HepG2 (cell line): ENCODE results near the gene DPY30. TPM values are rescaled to one million over a fixed set of nuclear protein-coding genes. Genes with fewer than 3 reads are reported as not detected.

Source experiments
- FLYWCH1 ChIP-seq: sonication (generic); formaldehyde crosslinking; IDR thresholded peaks from 2 replicates; pipeline ENCODE4 v1.8.1; 2023; ENCODE audit warnings: mild to moderate bottlenecking, missing genetic modification reagents
- MAFK ChIP-seq, 2 experiments: IDR thresholded peaks in 1 of 2; conservative IDR thresholded peaks in 1 of 2; 2 replicates each; pipeline ENCODE4 v1.6.1; 2011; ENCODE audit warnings: improper control_type of control experiment in 2 of 2, low read length in 2 of 2
- MATR3 ChIP-seq: sonication (generic); formaldehyde crosslinking; IDR thresholded peaks from 2 replicates; pipeline ENCODE4 v1.4.0; 2020; ENCODE audit warnings: missing genetic modification reagents
- MYNN ChIP-seq: sonication (generic); formaldehyde crosslinking; IDR thresholded peaks from 2 replicates; pipeline ENCODE4 v1.4.0; 2020; ENCODE audit warnings: mild to moderate bottlenecking, low read depth, missing genetic modification reagents
- SMAD1 ChIP-seq: sonication (generic); formaldehyde crosslinking; IDR thresholded peaks from 2 replicates; pipeline ENCODE4 v1.4.0; 2020; ENCODE audit warnings: missing genetic modification reagents, low read depth, mild to moderate bottlenecking, borderline replicate concordance
- ZNF333 ChIP-seq: sonication (generic); formaldehyde crosslinking; IDR thresholded peaks from 2 replicates; pipeline ENCODE4 v1.4.0; 2020; ENCODE audit warnings: mild to moderate bottlenecking, missing genetic modification reagents, borderline replicate concordance
- ZNF484 ChIP-seq: sonication (generic); formaldehyde crosslinking; IDR thresholded peaks from 2 replicates; pipeline ENCODE4 v1.5.1; 2020; ENCODE audit warnings: mild to moderate bottlenecking, low read depth, missing genetic modification reagents, borderline replicate concordance
- ZNF501 ChIP-seq: sonication (generic); formaldehyde crosslinking; IDR thresholded peaks from 2 replicates; pipeline ENCODE4 v1.5.1; 2020; ENCODE audit warnings: mild to moderate bottlenecking, moderate library complexity, missing genetic modification reagents
- ZNF598 ChIP-seq: sonication (generic); formaldehyde crosslinking; IDR thresholded peaks from 2 replicates; pipeline ENCODE4 v1.5.1; 2020; ENCODE audit warnings: mild to moderate bottlenecking, missing genetic modification reagents, borderline replicate concordance
- ZSCAN31 ChIP-seq: sonication (generic); formaldehyde crosslinking; IDR thresholded peaks from 2 replicates; pipeline ENCODE4 v1.5.0; 2020; ENCODE audit warnings: low read depth, mild to moderate bottlenecking, missing genetic modification reagents
- polyA plus RNA-seq, 8 experiments: library from polyadenylated mRNA; depleted of rRNA in 3 of 8; stranded (reverse) in 7 of 8; unstranded in 1 of 8; fragments of >200 nt; fragmentation: Illumina TruSeq in 4 of 8; extraction: Trizol in 4 of 8; gene quantifications; 2 replicates each; pipeline versions ENCODE4 v1.2.1 to v1.2.3, GENCODE V29; 2011 to 2016; ENCODE audit warnings: low read depth in 4 of 8, missing spikeins in 1 of 8, mixed read lengths in 1 of 8; ENCODE audit not compliant: insufficient read depth in 1 of 8
- total RNA-seq, 5 experiments: library from RNA; depleted of rRNA; stranded (reverse); fragments of >200 nt; fragmentation: Illumina TruSeq; extraction: Trizol; gene quantifications; 2 replicates each; pipeline ENCODE4 v1.2.3, GENCODE V29; 2016; ENCODE audit warnings: low read depth in 1 of 5
- TF ChIP-seq, protein P1 (sequence below): sonication (generic); formaldehyde crosslinking; IDR thresholded peaks from 2 replicates; pipeline ENCODE4 v1.4.0; 2020; ENCODE audit warnings: missing genetic modification reagents
- TF ChIP-seq, protein P2 (sequence below), 2 experiments: IDR thresholded peaks; 2 replicates each; pipeline ENCODE4 v1.6.1; 2011 to 2012; ENCODE audit warnings: low read length in 2 of 2, borderline replicate concordance in 1 of 2, low read depth in 1 of 2, mild to moderate bottlenecking in 1 of 2, moderate library complexity in 1 of 2
- TF ChIP-seq, protein P3 (sequence below): sonication (generic); formaldehyde crosslinking; IDR thresholded peaks from 2 replicates; pipeline ENCODE4 v1.5.0; 2020; ENCODE audit warnings: mild to moderate bottlenecking, missing genetic modification reagents
- TF ChIP-seq, protein P4 (sequence below): sonication (generic); formaldehyde crosslinking; IDR thresholded peaks from 2 replicates; pipeline ENCODE4 v1.4.0; 2020; ENCODE audit warnings: missing genetic modification reagents
- TF ChIP-seq, protein P5 (sequence below): sonication (generic); formaldehyde crosslinking; IDR thresholded peaks from 2 replicates; pipeline ENCODE4 v1.8.1; 2023; ENCODE audit warnings: mild to moderate bottlenecking, missing genetic modification reagents, borderline replicate concordance
- TF ChIP-seq, protein P6 (sequence below): IDR thresholded peaks from 2 replicates; pipeline ENCODE4 v1.6.1; 2012; ENCODE audit warnings: inconsistent platforms

DPY30 gene
- total and polyA plus RNA-seq, 2 of the 13 experiments (the other 11 are each of a cell fraction or from before 2014, with no cell fraction given), result 98.1 to 118 TPM

DNA sequence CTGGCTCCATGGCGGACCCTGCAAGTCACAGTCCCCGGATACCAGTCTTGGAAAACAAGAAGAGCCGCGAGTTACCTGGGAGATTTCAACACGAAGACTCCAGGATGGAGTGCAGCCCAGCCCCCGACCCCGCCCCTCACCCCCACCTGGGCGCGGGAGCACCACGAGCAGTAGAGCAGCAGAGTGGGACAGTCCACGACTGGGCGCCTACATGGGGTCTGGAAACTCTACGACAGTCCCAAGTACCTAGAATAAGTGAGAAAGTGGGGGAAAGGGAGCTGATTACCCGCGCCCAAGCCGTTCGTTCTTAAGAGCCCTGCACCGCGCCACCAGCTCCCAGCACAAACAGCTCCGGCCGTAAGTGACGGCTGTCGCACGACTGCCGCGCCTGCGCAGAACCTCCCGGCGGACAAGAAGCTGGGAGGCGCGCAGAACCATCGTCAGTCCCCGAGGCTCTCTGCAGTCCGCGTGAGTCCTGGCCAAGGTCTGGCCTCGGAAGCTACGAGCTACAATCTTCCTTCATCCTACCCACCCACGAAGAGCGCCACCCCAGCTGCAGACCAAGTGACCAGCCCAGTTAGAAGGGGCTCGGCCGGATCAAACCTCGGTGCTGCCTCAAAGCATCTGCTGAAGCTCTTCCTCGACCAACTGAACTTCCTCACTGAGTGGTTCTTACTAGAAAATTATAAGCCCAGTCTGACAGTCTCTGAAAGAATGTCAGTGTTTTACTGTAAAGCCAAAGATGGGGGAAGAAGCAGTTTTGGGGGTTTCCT is at the start of gene DPY30 (continued):
- TF ChIP-seq ZNF484 (CRISPR knock-in tag) (no peak; the same call in 1 of the 2 replicates), SMAD1 (CRISPR knock-in tag) (peak; percentile 81; the same call in 1 of the 2 replicates), FLYWCH1 (CRISPR knock-in tag) (no peak; the same call in 1 of the 2 replicates), MYNN (CRISPR knock-in tag) (peak; percentile 64; the same call in 1 of the 2 replicates), MATR3 (CRISPR knock-in tag) (no peak), ZNF501 (CRISPR knock-in tag) (peak; percentile 42; the same call in 1 of the 2 replicates), ZNF598 (CRISPR knock-in tag) (peak; percentile 96), ZSCAN31 (peak; percentile 78), MAFK (conservative IDR thresholded peaks at IDR 0.05 in 1 of 2, IDR thresholded peaks at IDR 0.05 in 1 of 2; ENCODE audit: low read length in 2 of 2) (no peak), ZNF333 (peak; percentile 75; the same call in 1 of the 2 replicates)
- TF ChIP-seq, protein P1, sequence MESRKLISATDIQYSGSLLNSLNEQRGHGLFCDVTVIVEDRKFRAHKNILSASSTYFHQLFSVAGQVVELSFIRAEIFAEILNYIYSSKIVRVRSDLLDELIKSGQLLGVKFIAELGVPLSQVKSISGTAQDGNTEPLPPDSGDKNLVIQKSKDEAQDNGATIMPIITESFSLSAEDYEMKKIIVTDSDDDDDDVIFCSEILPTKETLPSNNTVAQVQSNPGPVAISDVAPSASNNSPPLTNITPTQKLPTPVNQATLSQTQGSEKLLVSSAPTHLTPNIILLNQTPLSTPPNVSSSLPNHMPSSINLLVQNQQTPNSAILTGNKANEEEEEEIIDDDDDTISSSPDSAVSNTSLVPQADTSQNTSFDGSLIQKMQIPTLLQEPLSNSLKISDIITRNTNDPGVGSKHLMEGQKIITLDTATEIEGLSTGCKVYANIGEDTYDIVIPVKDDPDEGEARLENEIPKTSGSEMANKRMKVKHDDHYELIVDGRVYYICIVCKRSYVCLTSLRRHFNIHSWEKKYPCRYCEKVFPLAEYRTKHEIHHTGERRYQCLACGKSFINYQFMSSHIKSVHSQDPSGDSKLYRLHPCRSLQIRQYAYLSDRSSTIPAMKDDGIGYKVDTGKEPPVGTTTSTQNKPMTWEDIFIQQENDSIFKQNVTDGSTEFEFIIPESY, result peak; percentile 41; the same call in 1 of the 2 replicates
- TF ChIP-seq, protein P2, sequence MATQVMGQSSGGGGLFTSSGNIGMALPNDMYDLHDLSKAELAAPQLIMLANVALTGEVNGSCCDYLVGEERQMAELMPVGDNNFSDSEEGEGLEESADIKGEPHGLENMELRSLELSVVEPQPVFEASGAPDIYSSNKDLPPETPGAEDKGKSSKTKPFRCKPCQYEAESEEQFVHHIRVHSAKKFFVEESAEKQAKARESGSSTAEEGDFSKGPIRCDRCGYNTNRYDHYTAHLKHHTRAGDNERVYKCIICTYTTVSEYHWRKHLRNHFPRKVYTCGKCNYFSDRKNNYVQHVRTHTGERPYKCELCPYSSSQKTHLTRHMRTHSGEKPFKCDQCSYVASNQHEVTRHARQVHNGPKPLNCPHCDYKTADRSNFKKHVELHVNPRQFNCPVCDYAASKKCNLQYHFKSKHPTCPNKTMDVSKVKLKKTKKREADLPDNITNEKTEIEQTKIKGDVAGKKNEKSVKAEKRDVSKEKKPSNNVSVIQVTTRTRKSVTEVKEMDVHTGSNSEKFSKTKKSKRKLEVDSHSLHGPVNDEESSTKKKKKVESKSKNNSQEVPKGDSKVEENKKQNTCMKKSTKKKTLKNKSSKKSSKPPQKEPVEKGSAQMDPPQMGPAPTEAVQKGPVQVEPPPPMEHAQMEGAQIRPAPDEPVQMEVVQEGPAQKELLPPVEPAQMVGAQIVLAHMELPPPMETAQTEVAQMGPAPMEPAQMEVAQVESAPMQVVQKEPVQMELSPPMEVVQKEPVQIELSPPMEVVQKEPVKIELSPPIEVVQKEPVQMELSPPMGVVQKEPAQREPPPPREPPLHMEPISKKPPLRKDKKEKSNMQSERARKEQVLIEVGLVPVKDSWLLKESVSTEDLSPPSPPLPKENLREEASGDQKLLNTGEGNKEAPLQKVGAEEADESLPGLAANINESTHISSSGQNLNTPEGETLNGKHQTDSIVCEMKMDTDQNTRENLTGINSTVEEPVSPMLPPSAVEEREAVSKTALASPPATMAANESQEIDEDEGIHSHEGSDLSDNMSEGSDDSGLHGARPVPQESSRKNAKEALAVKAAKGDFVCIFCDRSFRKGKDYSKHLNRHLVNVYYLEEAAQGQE (IDR thresholded peaks at IDR 0.05; ENCODE audit: borderline replicate concordance in 1 of 2, low read depth in 1 of 2, low read length in 2 of 2), result peak in 1 of 2 experiments; percentile 75; a peak in 2 of 4 replicates
- TF ChIP-seq, protein P3, sequence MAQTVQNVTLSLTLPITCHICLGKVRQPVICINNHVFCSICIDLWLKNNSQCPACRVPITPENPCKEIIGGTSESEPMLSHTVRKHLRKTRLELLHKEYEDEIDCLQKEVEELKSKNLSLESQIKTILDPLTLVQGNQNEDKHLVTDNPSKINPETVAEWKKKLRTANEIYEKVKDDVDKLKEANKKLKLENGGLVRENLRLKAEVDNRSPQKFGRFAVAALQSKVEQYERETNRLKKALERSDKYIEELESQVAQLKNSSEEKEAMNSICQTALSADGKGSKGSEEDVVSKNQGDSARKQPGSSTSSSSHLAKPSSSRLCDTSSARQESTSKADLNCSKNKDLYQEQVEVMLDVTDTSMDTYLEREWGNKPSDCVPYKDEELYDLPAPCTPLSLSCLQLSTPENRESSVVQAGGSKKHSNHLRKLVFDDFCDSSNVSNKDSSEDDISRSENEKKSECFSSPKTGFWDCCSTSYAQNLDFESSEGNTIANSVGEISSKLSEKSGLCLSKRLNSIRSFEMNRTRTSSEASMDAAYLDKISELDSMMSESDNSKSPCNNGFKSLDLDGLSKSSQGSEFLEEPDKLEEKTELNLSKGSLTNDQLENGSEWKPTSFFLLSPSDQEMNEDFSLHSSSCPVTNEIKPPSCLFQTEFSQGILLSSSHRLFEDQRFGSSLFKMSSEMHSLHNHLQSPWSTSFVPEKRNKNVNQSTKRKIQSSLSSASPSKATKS (CRISPR knock-in tag), result no peak
- TF ChIP-seq, protein P4, sequence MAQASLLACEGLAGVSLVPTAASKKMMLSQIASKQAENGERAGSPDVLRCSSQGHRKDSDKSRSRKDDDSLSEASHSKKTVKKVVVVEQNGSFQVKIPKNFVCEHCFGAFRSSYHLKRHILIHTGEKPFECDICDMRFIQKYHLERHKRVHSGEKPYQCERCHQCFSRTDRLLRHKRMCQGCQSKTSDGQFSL (CRISPR knock-in tag), result no peak
- TF ChIP-seq, protein P5, sequence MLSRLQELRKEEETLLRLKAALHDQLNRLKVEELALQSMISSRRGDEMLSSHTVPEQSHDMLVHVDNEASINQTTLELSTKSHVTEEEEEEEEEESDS (CRISPR knock-in tag), result no peak
- TF ChIP-seq, protein P6, sequence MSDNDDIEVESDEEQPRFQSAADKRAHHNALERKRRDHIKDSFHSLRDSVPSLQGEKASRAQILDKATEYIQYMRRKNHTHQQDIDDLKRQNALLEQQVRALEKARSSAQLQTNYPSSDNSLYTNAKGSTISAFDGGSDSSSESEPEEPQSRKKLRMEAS, result peak; percentile 95
